Measurements from ENCODE around the gene ZDHHC17. TPM values are rescaled to one million over a fixed set of nuclear protein-coding genes. Genes with fewer than 3 reads are reported as not detected.

ZDHHC17 gene
- total RNA-seq = 69.4 and 84.4 TPM in 2 replicates

GRCh38 chr12:76763746-76764675 is at the start of gene ZDHHC17:
TSS of gene ZDHHC17 (plus strand) at chr12:76764115. CDS start at chr12:76764237, 122 bp downstream.

GRCh38 chr12:76878899-76879709 is 115.2 kb downstream of the ZDHHC17 start, which contains the start of gene CSRP2:
TSS of gene CSRP2 (minus strand) at chr12:76879019. CDS start at chr12:76866260, 12,759 bp downstream.

Other genes with a start within 250 kb of the ZDHHC17 start
- gene OSBPL8, start 204.3 kb upstream of the ZDHHC17 start, total RNA-seq = 86.7 and 127 TPM in 2 replicates
- 20.3 and 42.2 TPM in 2 replicates for gene CSRP2, start 114.9 kb downstream of the ZDHHC17 start, total RNA-seq

All from uterine smooth muscle cell (primary cell).